Keratinocyte (primary cell): ENCODE results near the gene GNG13. TPM values are rescaled to one million over a fixed set of nuclear protein-coding genes. Genes with fewer than 3 reads are reported as not detected.

Experiments
- DNase-seq: peaks from one replicate; pipeline ENCODE4 v3.0.0-alpha.2; 2011; ENCODE audit warnings: low read depth, missing footprints, low spot score
- FAIRE-seq: peaks from 2 replicates; lab custom pipeline; 2011; peaks lifted over from hg19 to GRCh38; lab: Jason Lieb, UNC
- H2AFZ ChIP-seq: 2 replicates; pipeline ENCODE4 v1.6.0; 2012; ENCODE audit warnings: low read length, control low read depth, inconsistent platforms; ENCODE audit not compliant: control insufficient read depth
- H3K27ac ChIP-seq: 2 replicates; pipeline ENCODE4 v1.5.1; 2011; ENCODE audit warnings: low read length; ENCODE audit not compliant: control insufficient read depth, insufficient read depth
- H3K27me3 ChIP-seq: 3 replicates; pipeline ENCODE4 v1.6.0; 2011; ENCODE audit warnings: low read length; ENCODE audit not compliant: control insufficient read depth, insufficient read depth; ENCODE audit errors: extremely low read depth
- H3K36me3 ChIP-seq, 2 experiments: 2 replicates in 1 of 2; 3 replicates in 1 of 2; pipeline ENCODE4 v1.5.1; 2011; ENCODE audit warnings: low read length in 2 of 2, mild to moderate bottlenecking in 1 of 2; ENCODE audit not compliant: control insufficient read depth in 2 of 2, insufficient read depth in 2 of 2; ENCODE audit errors: extremely low read depth in 1 of 2
- H3K4me1 ChIP-seq: 3 replicates; pipeline ENCODE4 v1.5.1; 2011; ENCODE audit warnings: low read length; ENCODE audit not compliant: control insufficient read depth, insufficient read depth; ENCODE audit errors: extremely low read depth
- H3K4me2 ChIP-seq: 3 replicates; pipeline ENCODE4 v1.6.0; 2011; ENCODE audit warnings: low read depth, low read length; ENCODE audit not compliant: control insufficient read depth, insufficient read depth; ENCODE audit errors: extremely low read depth
- H3K4me3 ChIP-seq, 3 experiments: fragments of 200-600 bp in 1 of 3; sonication (generic) in 1 of 3; 2 replicates in 2 of 3; 3 replicates in 1 of 3; pipeline ENCODE4 v1.5.1; 2011 to 2016; ENCODE audit warnings: low read length in 3 of 3, mild to moderate bottlenecking in 3 of 3, control low read depth in 2 of 3, inconsistent platforms in 1 of 3, low read depth in 1 of 3, mixed read lengths in 1 of 3, mixed run types in 1 of 3, moderate library complexity in 1 of 3; ENCODE audit not compliant: control insufficient read depth in 2 of 3, insufficient read depth in 2 of 3; ENCODE audit errors: extremely low read depth in 1 of 3
- H3K79me2 ChIP-seq: 2 replicates; pipeline ENCODE4 v1.6.0; 2012; ENCODE audit warnings: low read length; ENCODE audit not compliant: control insufficient read depth, insufficient read depth
- H3K9ac ChIP-seq: 3 replicates; pipeline ENCODE4 v1.6.0; 2011; ENCODE audit warnings: low read length; ENCODE audit not compliant: control insufficient read depth, insufficient read depth; ENCODE audit errors: extremely low read depth
- H3K9me1 ChIP-seq: 3 replicates; pipeline ENCODE4 v1.6.0; 2011; ENCODE audit warnings: low read length; ENCODE audit not compliant: control insufficient read depth, insufficient read depth; ENCODE audit errors: extremely low read depth
- H3K9me3 ChIP-seq: 2 replicates; pipeline ENCODE4 v1.5.1; 2012; ENCODE audit warnings: low read depth, low read length; ENCODE audit not compliant: control insufficient read depth
- H4K20me1 ChIP-seq: 3 replicates; pipeline ENCODE4 v1.6.0; 2011; ENCODE audit warnings: low read length; ENCODE audit not compliant: control insufficient read depth, insufficient read depth; ENCODE audit errors: extremely low read depth
- EZH2 ChIP-seq: IDR thresholded peaks from one replicate; pipeline ENCODE4 v1.6.1; 2012; ENCODE audit warnings: inconsistent platforms, mild to moderate bottlenecking, low read length, moderate library complexity
- dilution Hi-C: fragments of 300-500 bp; cut with MboI; formaldehyde crosslinking; loops from one replicate; pipeline ENCODE4 v1.7.0; 2020; ENCODE audit warnings: low sequenced_read_pairs; ENCODE audit not compliant: extremely low pct_ligation_motif_present
- polyA plus RNA-seq, 5 experiments: library from polyadenylated mRNA; depleted of rRNA in 3 of 5; stranded (reverse) in 3 of 5; stranded (forward) in 1 of 5; unstranded in 1 of 5; fragments of >200 nt; gene quantifications; 1 replicate in 1 of 5; 2 replicates in 3 of 5; 3 replicates in 1 of 5; pipeline versions ENCODE4 v1.2.1 to v1.2.3, GENCODE V29; 2011 to 2012; ENCODE audit warnings: missing spikeins in 2 of 5, low read depth in 1 of 5, low replicate concordance in 1 of 5
- TF ChIP-seq, protein P1 (sequence below), 3 experiments: IDR thresholded peaks in 1 of 3; conservative IDR thresholded peaks in 1 of 3; optimal IDR thresholded peaks in 1 of 3; 2 replicates in 2 of 3; 3 replicates in 1 of 3; pipeline versions ENCODE3 to v1.5.1; 2011; ENCODE audit warnings: low read length in 3 of 3, mild to moderate bottlenecking in 3 of 3, moderate library complexity in 2 of 3, control low read depth in 1 of 3, inconsistent platforms in 1 of 3; ENCODE audit not compliant: insufficient read depth in 2 of 3; ENCODE audit errors: extremely low read depth in 1 of 3

The GNG13 gene
- polyA plus RNA-seq, 1 donor (not counting 4 experiments of a cell fraction or from before 2014, with no cell fraction given) = not detected

DNA sequence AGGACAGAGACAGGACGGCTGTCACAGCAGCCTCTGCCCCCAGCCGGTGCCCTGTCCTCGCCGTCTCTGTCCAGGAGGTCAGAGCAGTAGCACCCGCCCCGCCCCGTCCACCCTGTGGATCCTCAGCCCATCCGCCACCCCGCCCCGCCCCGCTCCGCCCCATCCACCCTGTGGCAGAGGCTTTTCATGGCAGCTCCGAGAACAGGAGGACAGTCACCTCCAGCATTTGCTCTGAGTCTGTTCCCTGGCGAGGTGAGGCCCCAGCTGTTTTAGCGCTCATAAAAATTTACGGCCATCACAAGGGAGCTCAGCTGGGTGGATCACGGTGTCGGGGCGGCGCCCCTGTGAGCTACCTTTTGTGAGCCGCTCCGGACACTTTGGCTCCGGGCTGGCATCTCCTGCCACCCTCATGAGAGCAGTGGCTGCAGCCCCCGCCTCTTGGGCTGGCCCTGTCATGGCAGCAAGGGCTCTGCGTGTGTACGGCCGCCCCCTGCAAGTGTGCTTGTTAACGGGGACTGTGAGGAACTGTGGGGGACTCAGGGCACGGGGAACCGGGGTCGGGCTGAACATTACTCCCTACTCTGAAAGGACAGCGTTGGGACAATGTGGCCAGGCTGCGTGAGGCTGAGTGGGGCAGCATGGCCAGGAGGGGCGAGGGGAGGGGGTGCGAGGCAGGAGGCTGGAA is 32.3 kb upstream of the GNG13 start:
- Histone ChIP-seq H3K36me3 (no peaks in the 10 kb centered on the region), H3K79me2 (no peaks in the 10 kb centered on the region), H3K9me3 (no peaks in the 10 kb centered on the region), H3K27ac (no peak overlapping the region), H2AFZ (no peak overlapping the region), H3K9me1 (no peaks in the 10 kb centered on the region), H3K4me2 (no peak overlapping the region), H3K9ac (no peak overlapping the region), H3K4me1 (no peaks in the 10 kb centered on the region), H3K4me3 (no peak overlapping the region), H4K20me1 (no peaks in the 10 kb centered on the region), H3K27me3 (no peaks in the 10 kb centered on the region)
- TF ChIP-seq EZH2 = no peak
- TF ChIP-seq, protein P1, sequence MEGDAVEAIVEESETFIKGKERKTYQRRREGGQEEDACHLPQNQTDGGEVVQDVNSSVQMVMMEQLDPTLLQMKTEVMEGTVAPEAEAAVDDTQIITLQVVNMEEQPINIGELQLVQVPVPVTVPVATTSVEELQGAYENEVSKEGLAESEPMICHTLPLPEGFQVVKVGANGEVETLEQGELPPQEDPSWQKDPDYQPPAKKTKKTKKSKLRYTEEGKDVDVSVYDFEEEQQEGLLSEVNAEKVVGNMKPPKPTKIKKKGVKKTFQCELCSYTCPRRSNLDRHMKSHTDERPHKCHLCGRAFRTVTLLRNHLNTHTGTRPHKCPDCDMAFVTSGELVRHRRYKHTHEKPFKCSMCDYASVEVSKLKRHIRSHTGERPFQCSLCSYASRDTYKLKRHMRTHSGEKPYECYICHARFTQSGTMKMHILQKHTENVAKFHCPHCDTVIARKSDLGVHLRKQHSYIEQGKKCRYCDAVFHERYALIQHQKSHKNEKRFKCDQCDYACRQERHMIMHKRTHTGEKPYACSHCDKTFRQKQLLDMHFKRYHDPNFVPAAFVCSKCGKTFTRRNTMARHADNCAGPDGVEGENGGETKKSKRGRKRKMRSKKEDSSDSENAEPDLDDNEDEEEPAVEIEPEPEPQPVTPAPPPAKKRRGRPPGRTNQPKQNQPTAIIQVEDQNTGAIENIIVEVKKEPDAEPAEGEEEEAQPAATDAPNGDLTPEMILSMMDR (optimal IDR thresholded peaks at IDR 0.05 in 1 of 3, IDR thresholded peaks at IDR 0.05 in 1 of 3, conservative IDR thresholded peaks at IDR 0.05 in 1 of 3; ENCODE audit: extremely low read depth in 1 of 3, insufficient read depth in 2 of 3, low read length in 3 of 3) = no peak
- dilution Hi-C loops = no loop called here
- FAIRE-seq (no peak), DNase-seq (no peak)

DNA sequence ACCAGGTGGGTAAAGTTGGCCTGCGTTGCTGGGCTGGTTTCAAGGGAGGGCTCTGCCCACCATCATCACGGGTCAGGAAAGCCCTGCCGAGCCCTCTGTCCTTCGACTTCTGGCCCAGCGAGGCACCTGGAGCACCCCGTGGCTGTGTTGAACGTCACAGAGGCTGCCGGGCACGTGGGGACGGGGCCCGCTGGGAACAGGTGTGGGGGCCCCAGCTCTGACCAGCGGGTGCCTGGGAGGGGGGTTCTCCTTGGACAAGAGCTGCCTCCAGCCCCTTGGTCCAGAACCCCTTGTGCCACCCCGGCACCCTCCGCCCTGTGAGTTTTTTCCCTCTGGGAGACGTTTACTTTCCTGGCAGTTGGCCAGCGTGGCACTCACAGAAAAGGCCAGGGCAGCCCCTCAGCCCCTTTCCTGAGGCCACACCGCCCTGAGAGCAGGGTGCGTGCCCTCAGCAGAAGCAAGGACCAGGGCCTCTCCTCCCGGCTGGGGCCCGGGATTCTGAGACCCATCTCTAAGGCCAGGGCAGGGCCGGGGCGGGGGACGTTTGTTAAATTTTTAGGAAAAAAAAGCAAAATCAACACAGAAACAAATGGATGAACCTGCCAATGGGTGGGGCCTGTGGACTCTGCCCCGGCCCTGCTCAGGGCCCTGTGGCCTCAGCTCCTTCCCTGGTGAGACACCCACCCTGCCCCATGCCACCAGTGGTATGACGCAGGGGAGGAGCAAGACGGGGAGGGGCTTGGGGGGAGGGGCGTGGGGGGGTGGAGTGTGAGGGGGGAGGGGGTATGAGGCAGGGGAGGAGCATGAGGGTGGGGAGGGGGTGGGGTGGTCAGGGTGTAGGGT is 31.3 kb upstream of the GNG13 start:
- Histone ChIP-seq H3K36me3 (no peaks in the 10 kb centered on the region), H3K79me2 (no peaks in the 10 kb centered on the region), H3K9me1 (no peaks in the 10 kb centered on the region), H3K27me3 (no peaks in the 10 kb centered on the region), H3K4me3 (no peak overlapping the region), H3K9me3 (no peaks in the 10 kb centered on the region), H4K20me1 (no peaks in the 10 kb centered on the region), H3K27ac (no peak overlapping the region), H3K4me2 (no peak overlapping the region), H3K4me1 (no peaks in the 10 kb centered on the region), H2AFZ (no peak overlapping the region), H3K9ac (no peak overlapping the region)
- TF ChIP-seq EZH2 = no peak
- TF ChIP-seq, protein P1 (optimal IDR thresholded peaks at IDR 0.05 in 1 of 3, IDR thresholded peaks at IDR 0.05 in 1 of 3, conservative IDR thresholded peaks at IDR 0.05 in 1 of 3; ENCODE audit: extremely low read depth in 1 of 3, insufficient read depth in 2 of 3, low read length in 3 of 3) = no peak
- FAIRE-seq (no peak), DNase-seq (no peak)
- dilution Hi-C loops = no loop called here
